Measurements from ENCODE around the gene BMERB1.

Gene BMERB1

GRCh38 chr16:15586716-15587115 is 152.3 kb downstream of the BMERB1 start:
- H3K36me3 ChIP-seq (ENCODE audit: control insufficient read depth, insufficient read depth, low read length) = no peaks in the 10 kb centered on the region
- no peak overlapping the region for H2AK5ac ChIP-seq (ENCODE audit: low read length)
- no peak overlapping the region for H3K4me2 ChIP-seq (ENCODE audit: low read length)
- H4K8ac ChIP-seq (ENCODE audit: low read depth, low read length) = no peak overlapping the region
- no CpG with 5 or more reads among the region's 12 CpGs for WGBS (ENCODE audit: extremely low coverage, insufficient coverage, low lambda C conversion rate)
- DNase-seq = no peak
- H2BK5ac ChIP-seq (ENCODE audit: low read length) = no peak overlapping the region
- H2BK15ac ChIP-seq (replicated peaks; ENCODE audit: low read depth) = no peak overlapping the region
- H3K27ac ChIP-seq (ENCODE audit: low read depth, low read length) = no peak overlapping the region
- no peaks in the 10 kb centered on the region for H3K79me1 ChIP-seq (ENCODE audit: low read length)
- H3K27me3 ChIP-seq (ENCODE audit: insufficient read depth, low read length, poor library complexity) = no peaks in the 10 kb centered on the region
- H3K23ac ChIP-seq (ENCODE audit: low read length) = no peak overlapping the region
- H3K18ac ChIP-seq (ENCODE audit: low read length) = no peak overlapping the region
- no peaks in the 10 kb centered on the region for H3K4me1 ChIP-seq (ENCODE audit: control insufficient read depth, low read depth, low read length)
- H2BK120ac ChIP-seq (ENCODE audit: low read depth, low read length) = no peak overlapping the region
- no peak overlapping the region for H3K56ac ChIP-seq (ENCODE audit: low read length)
- no peak overlapping the region for H4K5ac ChIP-seq (ENCODE audit: low read length)
- H3K4me3 ChIP-seq (ENCODE audit: low read length) = no peak overlapping the region
- H3K79me2 ChIP-seq (ENCODE audit: control insufficient read depth, insufficient read depth, low read length) = no peaks in the 10 kb centered on the region
- no peak overlapping the region for H3K4ac ChIP-seq (ENCODE audit: low read depth, low read length)
- no peak overlapping the region for H3K9ac ChIP-seq (ENCODE audit: low read length)

DNA sequence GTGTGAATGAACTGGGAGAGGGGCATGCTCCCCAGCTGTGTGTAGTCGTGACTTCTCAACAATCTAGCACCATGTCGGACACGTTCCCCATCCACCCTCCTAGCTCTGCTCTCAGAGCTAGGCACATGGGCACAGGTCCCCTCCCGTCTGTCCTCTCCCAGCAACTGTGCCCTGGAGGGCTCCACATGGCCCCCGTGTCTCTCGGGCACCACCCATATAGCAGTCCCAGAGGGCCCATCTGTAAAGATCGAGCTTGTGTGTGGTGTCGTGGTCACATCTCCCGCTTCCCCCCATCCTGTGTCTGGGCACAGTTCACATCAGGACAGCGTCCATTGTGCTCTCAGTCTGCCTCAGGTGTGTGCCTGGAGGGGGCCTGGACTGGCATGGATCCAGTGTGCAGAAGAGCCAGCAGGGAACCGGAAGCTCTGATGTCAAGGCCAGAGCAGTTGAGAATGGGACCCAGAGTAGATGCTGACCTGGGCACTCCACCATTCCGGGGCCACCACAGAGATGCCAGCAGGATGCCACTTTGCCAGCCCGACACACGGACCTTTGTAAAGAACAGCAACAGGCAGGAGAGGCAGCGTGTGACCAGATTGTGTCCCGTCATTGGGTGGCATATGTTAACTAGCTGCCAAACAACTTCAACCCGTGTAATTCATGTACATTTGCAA is 152.9 kb downstream of the BMERB1 start:
- Histone ChIP-seq H2BK15ac (replicated peaks; ENCODE audit: low read depth) (no peak overlapping the region), H3K18ac (ENCODE audit: low read length) (no peak overlapping the region)

GRCh38 chr16:15592324-15592723 is 157.9 kb downstream of the BMERB1 start:
- Histone ChIP-seq H3K79me2 (ENCODE audit: control insufficient read depth, insufficient read depth, low read length) (no peaks in the 10 kb centered on the region), H2BK5ac (ENCODE audit: low read length) (no peak overlapping the region), H3K79me1 (ENCODE audit: low read length) (no peaks in the 10 kb centered on the region), H3K23ac (ENCODE audit: low read length) (no peak overlapping the region), H3K4me2 (ENCODE audit: low read length) (no peak overlapping the region), H3K4ac (ENCODE audit: low read depth, low read length) (no peak overlapping the region), H3K9ac (ENCODE audit: low read length) (no peak overlapping the region), H2BK120ac (ENCODE audit: low read depth, low read length) (no peak overlapping the region), H3K4me3 (ENCODE audit: low read length) (no peak overlapping the region), H3K18ac (ENCODE audit: low read length) (no peak overlapping the region), H3K4me1 (ENCODE audit: control insufficient read depth, low read depth, low read length) (no peaks in the 10 kb centered on the region), H4K8ac (ENCODE audit: low read depth, low read length) (no peak overlapping the region), H3K36me3 (ENCODE audit: control insufficient read depth, insufficient read depth, low read length) (peaks cover 2% of the 10 kb centered on the region), H3K27ac (ENCODE audit: low read depth, low read length) (no peak overlapping the region), H2BK15ac (replicated peaks; ENCODE audit: low read depth) (no peak overlapping the region), H2AK5ac (ENCODE audit: low read length) (no peak overlapping the region), H3K27me3 (ENCODE audit: insufficient read depth, low read length, poor library complexity) (no peaks in the 10 kb centered on the region), H4K5ac (ENCODE audit: low read length) (no peak overlapping the region), H3K56ac (ENCODE audit: low read length) (peak overlapping the region; percentile 73)
- no peak for DNase-seq
- no CpG with 5 or more reads among the region's 9 CpGs for WGBS (ENCODE audit: extremely low coverage, insufficient coverage, low lambda C conversion rate)

More for the DNA sequence above, 152.9 kb downstream of the BMERB1 start:
- Histone ChIP-seq H3K79me1 (ENCODE audit: low read length) (no peaks in the 10 kb centered on the region), H4K5ac (ENCODE audit: low read length) (no peak overlapping the region), H2AK5ac (ENCODE audit: low read length) (no peak overlapping the region), H3K4me2 (ENCODE audit: low read length) (no peak overlapping the region), H3K27me3 (ENCODE audit: insufficient read depth, low read length, poor library complexity) (no peaks in the 10 kb centered on the region), H2BK5ac (ENCODE audit: low read length) (no peak overlapping the region), H3K23ac (ENCODE audit: low read length) (no peak overlapping the region), H2BK120ac (ENCODE audit: low read depth, low read length) (no peak overlapping the region), H3K4me1 (ENCODE audit: control insufficient read depth, low read depth, low read length) (no peaks in the 10 kb centered on the region), H3K79me2 (ENCODE audit: control insufficient read depth, insufficient read depth, low read length) (no peaks in the 10 kb centered on the region), H3K4ac (ENCODE audit: low read depth, low read length) (no peak overlapping the region), H3K56ac (ENCODE audit: low read length) (no peak overlapping the region), H3K4me3 (ENCODE audit: low read length) (no peak overlapping the region), H3K36me3 (ENCODE audit: control insufficient read depth, insufficient read depth, low read length) (no peaks in the 10 kb centered on the region), H3K9ac (ENCODE audit: low read length) (no peak overlapping the region), H4K8ac (ENCODE audit: low read depth, low read length) (no peak overlapping the region), H3K27ac (ENCODE audit: low read depth, low read length) (no peak overlapping the region)
- no CpG with 5 or more reads among the region's 17 CpGs for WGBS (ENCODE audit: extremely low coverage, insufficient coverage, low lambda C conversion rate)
- no peak for DNase-seq

GRCh38 chr16:15593235-15593634 is 158.8 kb downstream of the BMERB1 start:
- H2AK5ac ChIP-seq (ENCODE audit: low read length) = no peak overlapping the region
- peak overlapping the region; percentile 25 for H3K56ac ChIP-seq (ENCODE audit: low read length)
- H3K79me1 ChIP-seq (ENCODE audit: low read length) = no peaks in the 10 kb centered on the region
- no peak overlapping the region for H3K27ac ChIP-seq (ENCODE audit: low read depth, low read length)
- no peak for DNase-seq
- H3K23ac ChIP-seq (ENCODE audit: low read length) = no peak overlapping the region
- no peak overlapping the region for H3K18ac ChIP-seq (ENCODE audit: low read length)
- H4K8ac ChIP-seq (ENCODE audit: low read depth, low read length) = no peak overlapping the region
- H3K27me3 ChIP-seq (ENCODE audit: insufficient read depth, low read length, poor library complexity) = no peaks in the 10 kb centered on the region
- no peak overlapping the region for H2BK15ac ChIP-seq (replicated peaks; ENCODE audit: low read depth)
- no peak overlapping the region for H2BK120ac ChIP-seq (ENCODE audit: low read depth, low read length)
- peak overlapping the region; percentile 56 for H3K4ac ChIP-seq (ENCODE audit: low read depth, low read length)
- no peak overlapping the region for H3K9ac ChIP-seq (ENCODE audit: low read length)
- H3K36me3 ChIP-seq (ENCODE audit: control insufficient read depth, insufficient read depth, low read length) = peaks cover 3% of the 10 kb centered on the region
- no peak overlapping the region for H2BK5ac ChIP-seq (ENCODE audit: low read length)
- H3K4me3 ChIP-seq (ENCODE audit: low read length) = no peak overlapping the region
- WGBS (ENCODE audit: extremely low coverage, insufficient coverage, low lambda C conversion rate) = no CpG with 5 or more reads among the region's 9 CpGs
- no peak overlapping the region for H3K4me2 ChIP-seq (ENCODE audit: low read length)
- no peaks in the 10 kb centered on the region for H3K4me1 ChIP-seq (ENCODE audit: control insufficient read depth, low read depth, low read length)
- no peaks in the 10 kb centered on the region for H3K79me2 ChIP-seq (ENCODE audit: control insufficient read depth, insufficient read depth, low read length)
- H4K5ac ChIP-seq (ENCODE audit: low read length) = no peak overlapping the region

DNA sequence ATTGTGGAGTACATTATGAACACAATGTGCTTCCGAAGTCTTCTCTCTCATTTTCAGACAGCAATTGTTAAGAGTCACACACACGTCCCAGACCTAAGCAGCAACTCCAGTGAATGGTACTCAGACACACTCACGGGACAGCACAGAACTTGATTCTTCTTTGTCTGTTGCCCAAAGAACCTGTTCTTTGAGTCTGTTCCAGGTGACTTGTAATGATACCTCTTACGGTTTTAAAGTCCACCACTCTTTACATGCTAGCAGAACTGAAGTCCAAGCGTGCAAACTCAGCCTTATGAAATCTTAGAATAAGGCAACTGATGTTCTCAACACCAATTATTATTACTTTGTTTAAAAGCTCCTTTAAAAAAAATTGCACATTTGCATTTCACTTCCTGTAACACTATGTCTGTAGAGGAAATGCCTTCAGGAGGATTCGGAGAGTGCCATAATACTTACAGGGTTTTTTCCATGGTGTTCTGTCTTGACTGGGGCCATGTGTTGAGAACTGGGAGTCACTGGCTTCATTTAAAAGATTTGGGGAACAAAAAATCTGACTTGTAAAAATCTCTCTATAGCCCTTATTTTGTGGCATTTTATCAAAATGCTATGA is 160.4 kb downstream of the BMERB1 start:
- no peaks in the 10 kb centered on the region for H3K4me1 ChIP-seq (ENCODE audit: control insufficient read depth, low read depth, low read length)
- H3K79me1 ChIP-seq (ENCODE audit: low read length) = no peaks in the 10 kb centered on the region
- no peak overlapping the region for H4K8ac ChIP-seq (ENCODE audit: low read depth, low read length)
- no peak overlapping the region for H3K27ac ChIP-seq (ENCODE audit: low read depth, low read length)
- no peaks in the 10 kb centered on the region for H3K27me3 ChIP-seq (ENCODE audit: insufficient read depth, low read length, poor library complexity)
- no peak for DNase-seq
- no peak overlapping the region for H2BK120ac ChIP-seq (ENCODE audit: low read depth, low read length)
- no peak overlapping the region for H3K18ac ChIP-seq (ENCODE audit: low read length)
- no peak overlapping the region for H3K23ac ChIP-seq (ENCODE audit: low read length)
- H3K56ac ChIP-seq (ENCODE audit: low read length) = no peak overlapping the region
- H2BK15ac ChIP-seq (replicated peaks; ENCODE audit: low read depth) = no peak overlapping the region
- H3K36me3 ChIP-seq (ENCODE audit: control insufficient read depth, insufficient read depth, low read length) = peaks cover 10% of the 10 kb centered on the region
- no peak overlapping the region for H2BK5ac ChIP-seq (ENCODE audit: low read length)
- H3K79me2 ChIP-seq (ENCODE audit: control insufficient read depth, insufficient read depth, low read length) = no peaks in the 10 kb centered on the region
- no peak overlapping the region for H4K5ac ChIP-seq (ENCODE audit: low read length)
- no CpG with 5 or more reads among the region's 6 CpGs for WGBS (ENCODE audit: extremely low coverage, insufficient coverage, low lambda C conversion rate)
- no peak overlapping the region for H2AK5ac ChIP-seq (ENCODE audit: low read length)
- H3K4ac ChIP-seq (ENCODE audit: low read depth, low read length) = no peak overlapping the region
- no peak overlapping the region for H3K9ac ChIP-seq (ENCODE audit: low read length)
- H3K4me3 ChIP-seq (ENCODE audit: low read length) = no peak overlapping the region
- no peak overlapping the region for H3K4me2 ChIP-seq (ENCODE audit: low read length)

DNA sequence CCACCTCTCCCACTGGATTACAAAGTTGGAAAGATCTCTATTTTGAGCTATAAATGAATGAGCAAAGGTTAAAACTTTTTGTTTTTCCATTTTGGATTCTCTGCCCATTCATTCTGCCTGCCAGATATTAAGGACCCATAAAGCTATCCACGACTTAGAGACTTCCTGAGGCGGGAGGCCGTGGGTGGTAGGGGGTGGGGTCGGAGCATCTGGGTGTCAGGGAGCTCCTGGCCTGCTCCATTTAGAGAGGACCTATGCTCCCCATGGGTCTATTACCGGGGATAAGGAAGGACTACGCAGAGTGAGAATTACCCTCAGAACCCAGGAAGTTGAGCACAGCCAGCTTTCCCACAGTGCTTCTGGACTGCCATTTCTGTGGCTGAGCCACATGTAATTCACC is 162.7 kb downstream of the BMERB1 start:
- Histone ChIP-seq H4K8ac (ENCODE audit: low read depth, low read length) (no peak overlapping the region), H3K9ac (ENCODE audit: low read length) (no peak overlapping the region), H3K18ac (ENCODE audit: low read length) (no peak overlapping the region), H3K56ac (ENCODE audit: low read length) (no peak overlapping the region), H2AK5ac (ENCODE audit: low read length) (no peak overlapping the region), H3K23ac (ENCODE audit: low read length) (no peak overlapping the region), H3K4me1 (ENCODE audit: control insufficient read depth, low read depth, low read length) (no peaks in the 10 kb centered on the region), H3K27ac (ENCODE audit: low read depth, low read length) (no peak overlapping the region), H3K4me3 (ENCODE audit: low read length) (no peak overlapping the region), H2BK15ac (replicated peaks; ENCODE audit: low read depth) (no peak overlapping the region), H3K4me2 (ENCODE audit: low read length) (no peak overlapping the region), H3K79me1 (ENCODE audit: low read length) (no peaks in the 10 kb centered on the region), H3K27me3 (ENCODE audit: insufficient read depth, low read length, poor library complexity) (no peaks in the 10 kb centered on the region), H3K36me3 (ENCODE audit: control insufficient read depth, insufficient read depth, low read length) (peaks cover 11% of the 10 kb centered on the region), H2BK120ac (ENCODE audit: low read depth, low read length) (no peak overlapping the region), H3K79me2 (ENCODE audit: control insufficient read depth, insufficient read depth, low read length) (no peaks in the 10 kb centered on the region), H4K5ac (ENCODE audit: low read length) (no peak overlapping the region), H2BK5ac (ENCODE audit: low read length) (no peak overlapping the region), H3K4ac (ENCODE audit: low read depth, low read length) (no peak overlapping the region)
- no peak for DNase-seq
- WGBS (ENCODE audit: extremely low coverage, insufficient coverage, low lambda C conversion rate) = no CpG with 5 or more reads among the region's 6 CpGs

Data from mesendoderm (in vitro differentiated cells).